ENCODE data around the gene S100A2. TPM values are rescaled to one million over a fixed set of nuclear protein-coding genes. Genes with fewer than 3 reads are reported as not detected.
A peak's percentile ranks its signal among the peaks of the same experiment; 100 is the strongest.

The S100A2 gene
- total RNA-seq, 1 donor from 2014 or later = 3.8 TPM

GRCh38 chr1:153546796-153547559, 18.7 kb downstream of the S100A2 start:
- no peaks in the 10 kb centered on the region for H3K36me3 ChIP-seq (ENCODE audit: insufficient read depth, low read length)
- Mint-ChIP-seq H3K36me3 (ENCODE audit: low read depth, unreplicated experiment) (no peaks in the 10 kb centered on the region), H3K9me3 (ENCODE audit: unreplicated experiment) (no peaks in the 10 kb centered on the region), H3K4me3 (ENCODE audit: unreplicated experiment) (no peak overlapping the region), H3K27ac (ENCODE audit: unreplicated experiment) (peak overlapping the region; percentile 53), H3K4me1 (ENCODE audit: low read depth, unreplicated experiment) (peaks cover 74% of the 10 kb centered on the region), H3K27me3 (ENCODE audit: low read depth, unreplicated experiment) (no peaks in the 10 kb centered on the region)
- TF ChIP-seq EZH2 (IDR thresholded peaks at IDR 0.05; ENCODE audit: insufficient read depth, low read length) (no peak), CTCF (IDR thresholded peaks at IDR 0.05; ENCODE audit: insufficient read depth, low read depth, low read length) (no peak)
- H3K4me2 ChIP-seq (ENCODE audit: low read length) = no peak overlapping the region
- no peak overlapping the region for H3K27ac ChIP-seq (ENCODE audit: low read depth, low read length)
- H3K4me1 ChIP-seq (ENCODE audit: insufficient read depth, low read length) = peaks cover 40% of the 10 kb centered on the region
- H4K20me1 ChIP-seq (ENCODE audit: insufficient read depth, low read length) = no peaks in the 10 kb centered on the region
- H2AFZ ChIP-seq (ENCODE audit: low read depth, low read length) = no peak overlapping the region
- H3K9me3 ChIP-seq (ENCODE audit: insufficient read depth, low read depth, low read length) = no peaks in the 10 kb centered on the region
- no peak overlapping the region for H3K9ac ChIP-seq (ENCODE audit: low read length)
- no peak for FAIRE-seq
- no peak overlapping the region for H3K4me3 ChIP-seq (ENCODE audit: insufficient read depth, low read depth, low read length)
- H3K79me2 ChIP-seq (ENCODE audit: insufficient read depth, low read length) = no peaks in the 10 kb centered on the region
- no peak for DNase-seq (ENCODE audit: low read depth)
- H3K27me3 ChIP-seq (ENCODE audit: insufficient read depth, low read length) = no peaks in the 10 kb centered on the region

- Mint-ChIP-seq H3K36me3 (ENCODE audit: low read depth, unreplicated experiment) (no peaks in the 10 kb centered on the region), H3K4me1 (ENCODE audit: low read depth, unreplicated experiment) (peaks cover 78% of the 10 kb centered on the region), H3K4me3 (ENCODE audit: unreplicated experiment) (no peak overlapping the region), H3K9me3 (ENCODE audit: unreplicated experiment) (no peaks in the 10 kb centered on the region), H3K27me3 (ENCODE audit: low read depth, unreplicated experiment) (no peaks in the 10 kb centered on the region), H3K27ac (ENCODE audit: unreplicated experiment) (no peak overlapping the region)
- no peak for DNase-seq (ENCODE audit: low read depth)
- no peak overlapping the region for H3K9ac ChIP-seq (ENCODE audit: low read length)
- H3K79me2 ChIP-seq (ENCODE audit: insufficient read depth, low read length) = no peaks in the 10 kb centered on the region
- no peak overlapping the region for H3K27ac ChIP-seq (ENCODE audit: low read depth, low read length)
- no peaks in the 10 kb centered on the region for H3K9me3 ChIP-seq (ENCODE audit: insufficient read depth, low read depth, low read length)
- H3K27me3 ChIP-seq (ENCODE audit: insufficient read depth, low read length) = no peaks in the 10 kb centered on the region
- peaks cover 40% of the 10 kb centered on the region for H3K4me1 ChIP-seq (ENCODE audit: insufficient read depth, low read length)
- H3K4me2 ChIP-seq (ENCODE audit: low read length) = no peak overlapping the region
- TF ChIP-seq CTCF (IDR thresholded peaks at IDR 0.05; ENCODE audit: insufficient read depth, low read depth, low read length) (no peak), EZH2 (IDR thresholded peaks at IDR 0.05; ENCODE audit: insufficient read depth, low read length) (no peak)
- no peaks in the 10 kb centered on the region for H4K20me1 ChIP-seq (ENCODE audit: insufficient read depth, low read length)
- H3K4me3 ChIP-seq (ENCODE audit: insufficient read depth, low read depth, low read length) = no peak overlapping the region
- FAIRE-seq = no peak
- no peaks in the 10 kb centered on the region for H3K36me3 ChIP-seq (ENCODE audit: insufficient read depth, low read length)
- no peak overlapping the region for H2AFZ ChIP-seq (ENCODE audit: low read depth, low read length)
These were observed 19.3 kb downstream of the S100A2 start for GRCh38 chr1:153546371-153546770.

Measured in astrocyte (in vitro differentiated cells and primary cell).